Loucy (cell line): ENCODE measurements around the gene CPB1.

Experiments
- H2AFZ ChIP-seq: fragments of 200-600 bp; sonication (generic); 2 replicates; pipeline ENCODE4 v1.6.0; 2016; ENCODE audit warnings: antibody characterized with exemption, mild to moderate bottlenecking, low read length, moderate library complexity
- H3F3A ChIP-seq: fragments of 200-600 bp; 2 replicates; pipeline ENCODE4 v1.6.0; 2016; ENCODE audit warnings: antibody characterized with exemption, low read depth, mild to moderate bottlenecking
- H3K27me3 ChIP-seq: fragments of 200-600 bp; sonication (generic); 2 replicates; pipeline ENCODE4 v1.6.1; 2014; ENCODE audit warnings: low read length, mild to moderate bottlenecking; ENCODE audit not compliant: insufficient read depth, poor library complexity, severe bottlenecking
- H3K36me3 ChIP-seq: fragments of 200-600 bp; sonication (generic); 2 replicates; pipeline ENCODE4 v1.6.1; 2016; ENCODE audit warnings: low read length; ENCODE audit not compliant: insufficient read depth
- H3K4me1 ChIP-seq: fragments of 200-600 bp; sonication (generic); 2 replicates; pipeline ENCODE4 v1.5.1; 2014; ENCODE audit warnings: low read length, mild to moderate bottlenecking; ENCODE audit not compliant: insufficient read depth, poor library complexity, severe bottlenecking
- H3K4me2 ChIP-seq: fragments of 200-600 bp; sonication (generic); 2 replicates; pipeline ENCODE4 v1.6.0; 2014; ENCODE audit warnings: antibody characterized with exemption, low read length, low read depth, mild to moderate bottlenecking; ENCODE audit not compliant: poor library complexity, severe bottlenecking
- H3K4me3 ChIP-seq: fragments of 200-600 bp; sonication (generic); 2 replicates; pipeline ENCODE4 v1.5.1; 2014; ENCODE audit warnings: low read length, mild to moderate bottlenecking, mixed read lengths; ENCODE audit not compliant: poor library complexity, severe bottlenecking
- H3K79me2 ChIP-seq: fragments of 200-600 bp; sonication (generic); 2 replicates; pipeline ENCODE4 v1.6.1; 2014; ENCODE audit warnings: low read length; ENCODE audit not compliant: insufficient read depth
- H3K9ac ChIP-seq: fragments of 200-600 bp; sonication (generic); 2 replicates; pipeline ENCODE4 v1.6.0; 2014; ENCODE audit warnings: mild to moderate bottlenecking, low read depth, low read length, moderate library complexity; ENCODE audit not compliant: poor library complexity, severe bottlenecking
- H3K9me2 ChIP-seq: fragments of 200-600 bp; sonication (generic); replicated peaks from 2 replicates; pipeline ENCODE4 v1.6.1; 2016; ENCODE audit warnings: low read depth, low read length, mixed read lengths
- H3K9me3 ChIP-seq: fragments of 200-600 bp; sonication (generic); 2 replicates; pipeline ENCODE4 v1.6.1; 2014; ENCODE audit warnings: mild to moderate bottlenecking, antibody characterized with exemption, low read length, low read depth; ENCODE audit not compliant: insufficient read depth
- H4K20me1 ChIP-seq: fragments of 200-600 bp; sonication (generic); 2 replicates; pipeline ENCODE4 v1.6.0; 2014; ENCODE audit warnings: antibody characterized with exemption, low read length, mild to moderate bottlenecking; ENCODE audit not compliant: insufficient read depth, poor library complexity, severe bottlenecking
- EZH2phosphoT487 ChIP-seq: fragments of 200-600 bp; IDR thresholded peaks from 2 replicates; pipeline ENCODE4 v1.6.1; 2018; ENCODE audit warnings: antibody characterized with exemption, mild to moderate bottlenecking, moderate library complexity, borderline replicate concordance
- TF ChIP-seq, protein P1 (sequence below): fragments of 200-600 bp; sonication (generic); conservative IDR thresholded peaks from 2 replicates; pipeline ENCODE4 v1.5.1; 2014; ENCODE audit warnings: mild to moderate bottlenecking, antibody characterized with exemption, low read length

CPB1 gene

GRCh38 chr3:148816981-148817525, 10.6 kb upstream of the CPB1 start:
- Histone ChIP-seq H2AFZ (no peak overlapping the region), H3F3A (no peaks in the 10 kb centered on the region), H3K79me2 (no peaks in the 10 kb centered on the region), H3K9me3 (no peaks in the 10 kb centered on the region), H4K20me1 (no peaks in the 10 kb centered on the region), H3K27me3 (no peaks in the 10 kb centered on the region), H3K4me3 (no peak overlapping the region), H3K36me3 (no peaks in the 10 kb centered on the region), H3K4me2 (no peak overlapping the region), H3K4me1 (no peaks in the 10 kb centered on the region), H3K9me2 (no peaks in the 10 kb centered on the region), H3K9ac (no peak overlapping the region)
- TF ChIP-seq, protein P1, sequence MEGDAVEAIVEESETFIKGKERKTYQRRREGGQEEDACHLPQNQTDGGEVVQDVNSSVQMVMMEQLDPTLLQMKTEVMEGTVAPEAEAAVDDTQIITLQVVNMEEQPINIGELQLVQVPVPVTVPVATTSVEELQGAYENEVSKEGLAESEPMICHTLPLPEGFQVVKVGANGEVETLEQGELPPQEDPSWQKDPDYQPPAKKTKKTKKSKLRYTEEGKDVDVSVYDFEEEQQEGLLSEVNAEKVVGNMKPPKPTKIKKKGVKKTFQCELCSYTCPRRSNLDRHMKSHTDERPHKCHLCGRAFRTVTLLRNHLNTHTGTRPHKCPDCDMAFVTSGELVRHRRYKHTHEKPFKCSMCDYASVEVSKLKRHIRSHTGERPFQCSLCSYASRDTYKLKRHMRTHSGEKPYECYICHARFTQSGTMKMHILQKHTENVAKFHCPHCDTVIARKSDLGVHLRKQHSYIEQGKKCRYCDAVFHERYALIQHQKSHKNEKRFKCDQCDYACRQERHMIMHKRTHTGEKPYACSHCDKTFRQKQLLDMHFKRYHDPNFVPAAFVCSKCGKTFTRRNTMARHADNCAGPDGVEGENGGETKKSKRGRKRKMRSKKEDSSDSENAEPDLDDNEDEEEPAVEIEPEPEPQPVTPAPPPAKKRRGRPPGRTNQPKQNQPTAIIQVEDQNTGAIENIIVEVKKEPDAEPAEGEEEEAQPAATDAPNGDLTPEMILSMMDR: no peak
- no peak for TF ChIP-seq EZH2phosphoT487

GRCh38 chr3:148820361-148821245, 7.0 kb upstream of the CPB1 start:
- H3K79me2 ChIP-seq: no peaks in the 10 kb centered on the region
- H3K4me3 ChIP-seq: no peak overlapping the region
- no peaks in the 10 kb centered on the region for H3K4me1 ChIP-seq
- no peaks in the 10 kb centered on the region for H3K27me3 ChIP-seq
- H2AFZ ChIP-seq: no peak overlapping the region
- H3K9me3 ChIP-seq: no peaks in the 10 kb centered on the region
- no peaks in the 10 kb centered on the region for H3K36me3 ChIP-seq
- TF ChIP-seq, protein P1: no peak
- TF ChIP-seq EZH2phosphoT487: no peak
- no peaks in the 10 kb centered on the region for H3F3A ChIP-seq
- H3K9ac ChIP-seq: no peak overlapping the region
- no peaks in the 10 kb centered on the region for H3K9me2 ChIP-seq
- H4K20me1 ChIP-seq: no peaks in the 10 kb centered on the region
- H3K4me2 ChIP-seq: no peak overlapping the region

DNA sequence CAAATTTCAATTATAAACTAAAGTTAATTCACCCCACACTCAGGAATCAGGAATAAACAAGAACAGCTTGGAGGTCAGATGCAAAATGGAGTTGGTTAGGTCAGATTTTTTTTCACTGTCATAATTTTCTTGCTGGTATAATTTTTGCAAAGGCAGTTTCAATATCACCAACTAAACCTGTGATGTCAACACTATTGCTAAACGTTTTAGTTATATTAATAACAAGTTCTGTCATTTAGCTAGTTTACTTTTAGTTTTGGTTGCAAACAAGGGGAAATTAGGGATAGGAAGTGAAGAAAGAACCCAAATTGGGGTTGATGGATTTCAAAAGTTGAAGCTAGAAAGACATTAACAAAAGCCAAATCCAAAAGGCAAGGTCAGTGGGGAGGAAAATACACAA, 4.6 kb upstream of the CPB1 start:
- Histone ChIP-seq H4K20me1 (no peaks in the 10 kb centered on the region), H3K9me2 (no peaks in the 10 kb centered on the region), H3F3A (no peaks in the 10 kb centered on the region), H2AFZ (no peak overlapping the region), H3K4me2 (no peak overlapping the region), H3K9ac (no peak overlapping the region), H3K79me2 (no peaks in the 10 kb centered on the region), H3K4me1 (peaks cover 2% of the 10 kb centered on the region), H3K9me3 (no peaks in the 10 kb centered on the region), H3K4me3 (no peak overlapping the region), H3K36me3 (no peaks in the 10 kb centered on the region), H3K27me3 (no peaks in the 10 kb centered on the region)
- TF ChIP-seq, protein P1: no peak
- TF ChIP-seq EZH2phosphoT487: no peak
